A549 (cell line): Measurements from ENCODE around the gene TSPAN14. TPM values are rescaled to one million over a fixed set of nuclear protein-coding genes. Genes with fewer than 3 reads are reported as not detected.

Experiments used
- ATAC-seq, 2 experiments: fragments of 200-7000 bp in 1 of 2; fragments of >200 bp in 1 of 2; cut with Nextera tagmentation in 1 of 2; cut with Tn5 transposase in 1 of 2; 3 replicates each; pipeline versions ENCODE4 v1.8.0 to v1.9.1; 2018 to 2020; ENCODE audit warnings: mild to moderate bottlenecking in 1 of 2, moderate library complexity in 1 of 2
- CTCF ChIA-PET: fragments of 300-600 bp; sonication (Branson Sonifier 250); formaldehyde crosslinking; extraction: SDS; loops from one replicate; lab custom pipeline; 2021; ENCODE audit warnings: antibody characterized with exemption, inconsistent platforms; lab: Yijun Ruan, JAX
- POLR2A ChIA-PET: fragments of 350-600 bp; formaldehyde crosslinking; extraction: SDS; loops from one replicate; lab custom pipeline; 2021; ENCODE audit warnings: antibody characterized with exemption, inconsistent platforms; lab: Yijun Ruan, JAX
- DNase-seq, 2 experiments: peaks; one replicate each; pipeline versions ENCODE4 v3.0.0 to v3.0.0-alpha.2; 2011 to 2016; ENCODE audit warnings: low read depth in 1 of 2, low spot score in 1 of 2
- FAIRE-seq: peaks from 2 replicates; lab custom pipeline; 2011; peaks lifted over from hg19 to GRCh38; lab: Jason Lieb, UNC
- H3K27ac ChIP-seq, 2 experiments: fragments of >200 bp; sonication (Bioruptor Twin); formaldehyde crosslinking; 3 replicates each; pipeline ENCODE4 v1.5.1; 2016 to 2017
- H3K4me1 ChIP-seq: fragments of >200 bp; sonication (Bioruptor Twin); formaldehyde crosslinking; 3 replicates; pipeline ENCODE4 v1.6.1; 2016
- H3K4me2 ChIP-seq: fragments of >200 bp; sonication (Bioruptor Twin); formaldehyde crosslinking; 3 replicates; pipeline ENCODE4 v1.6.1; 2016
- H3K4me3 ChIP-seq: fragments of >200 bp; sonication (Bioruptor Twin); formaldehyde crosslinking; 3 replicates; pipeline ENCODE4 v1.5.1; 2016
- H3K9me3 ChIP-seq: fragments of >200 bp; sonication (Bioruptor Twin); formaldehyde crosslinking; 3 replicates; pipeline ENCODE4 v1.6.1; 2016
- ATOH8 ChIP-seq: fragments of 250-450 bp; sonication (Bioruptor Pico); IDR thresholded peaks from 2 replicates; pipeline ENCODE4 v1.5.0; 2020; ENCODE audit warnings: low read depth, mild to moderate bottlenecking, moderate library complexity
- BCL3 ChIP-seq: fragments of >200 bp; sonication (Bioruptor Twin); formaldehyde crosslinking; IDR thresholded peaks from 3 replicates; pipeline ENCODE4 v1.6.1; 2016
- BHLHE40 ChIP-seq: IDR thresholded peaks from 2 replicates; pipeline ENCODE4 v1.6.1; 2012; ENCODE audit warnings: low read depth, low read length, inconsistent platforms
- CBX8 ChIP-seq: fragments of 200-600 bp; sonication (generic); IDR thresholded peaks from 2 replicates; pipeline ENCODE4 v1.6.1; 2016
- CHD4 ChIP-seq: fragments of 200-600 bp; sonication (generic); IDR thresholded peaks from 2 replicates; pipeline ENCODE4 v1.6.1; 2016; ENCODE audit warnings: antibody characterized with exemption, mild to moderate bottlenecking, borderline replicate concordance
- EP300 ChIP-seq, 2 experiments: fragments of >200 bp; sonication (Bioruptor Twin); formaldehyde crosslinking; IDR thresholded peaks; 2 replicates in 1 of 2; 3 replicates in 1 of 2; pipeline ENCODE4 v1.6.1; 2016 to 2017
- ESRRA ChIP-seq: fragments of 150-350 bp; IDR thresholded peaks from 2 replicates; pipeline ENCODE4 v1.6.1; 2014; ENCODE audit warnings: mild to moderate bottlenecking, low read length, borderline replicate concordance
- FOSL2 ChIP-seq, 2 experiments: fragments of 450-650 bp in 1 of 2; fragments of >200 bp in 1 of 2; sonication (Bioruptor Twin) in 1 of 2; formaldehyde crosslinking; IDR thresholded peaks; 2 replicates each; pipeline versions ENCODE4 v1.5.0 to v1.6.1; 2016 to 2020; ENCODE audit warnings: mild to moderate bottlenecking in 1 of 2, moderate library complexity in 1 of 2
- FOXS1 ChIP-seq: fragments of 250-450 bp; sonication (Bioruptor Pico); IDR thresholded peaks from 2 replicates; pipeline ENCODE4 v1.5.0; 2020; ENCODE audit warnings: mild to moderate bottlenecking, moderate library complexity
- HDAC2 ChIP-seq: fragments of 200-600 bp; sonication (generic); IDR thresholded peaks from 2 replicates; pipeline ENCODE4 v1.6.1; 2016
- HEYL ChIP-seq: fragments of 250-450 bp; sonication (Bioruptor Pico); IDR thresholded peaks from 2 replicates; pipeline ENCODE4 v1.8.0; 2021; ENCODE audit warnings: mild to moderate bottlenecking, moderate library complexity
- HOXB5 ChIP-seq: fragments of 250-450 bp; sonication (Bioruptor Pico); IDR thresholded peaks from 2 replicates; pipeline ENCODE4 v1.5.0; 2020; ENCODE audit warnings: mild to moderate bottlenecking, moderate library complexity
- KDM5A ChIP-seq: fragments of 200-600 bp; sonication (generic); IDR thresholded peaks from 2 replicates; pipeline ENCODE4 v1.6.1; 2016; ENCODE audit warnings: antibody characterized with exemption, mild to moderate bottlenecking
- MAX ChIP-seq: IDR thresholded peaks from 2 replicates; pipeline ENCODE4 v1.6.1; 2012
- MAZ ChIP-seq: fragments of 150-350 bp; IDR thresholded peaks from 2 replicates; pipeline ENCODE4 v1.6.1; 2014; ENCODE audit warnings: antibody characterized with exemption, low read depth, low read length, borderline replicate concordance
- MYC ChIP-seq: IDR thresholded peaks from 2 replicates; pipeline ENCODE4 v1.6.1; 2012; ENCODE audit warnings: mild to moderate bottlenecking, inconsistent platforms, low read length, improper control_type of control experiment, borderline replicate concordance
- NFE2L2 ChIP-seq: fragments of 150-350 bp; conservative IDR thresholded peaks from 2 replicates; pipeline ENCODE4 v1.6.1; 2014; ENCODE audit warnings: low read length
- POLR2A ChIP-seq: IDR thresholded peaks from 2 replicates; pipeline ENCODE4 v1.6.1; 2012; ENCODE audit warnings: mild to moderate bottlenecking, low read length
- POLR2AphosphoS2 ChIP-seq: conservative IDR thresholded peaks from 2 replicates; pipeline ENCODE4 v1.6.1; 2012; ENCODE audit warnings: low read length, improper control_type of control experiment, inconsistent platforms
- RARB ChIP-seq: fragments of 250-450 bp; sonication (Bioruptor Pico); IDR thresholded peaks from 2 replicates; pipeline ENCODE4 v1.8.0; 2021; ENCODE audit warnings: mild to moderate bottlenecking, moderate library complexity
- RCOR1 ChIP-seq: fragments of 150-350 bp; IDR thresholded peaks from 2 replicates; pipeline ENCODE4 v1.6.1; 2014; ENCODE audit warnings: antibody characterized with exemption, low read length, low read depth
- SMC3 ChIP-seq: fragments of >200 bp; sonication (Bioruptor Twin); formaldehyde crosslinking; IDR thresholded peaks from 3 replicates; pipeline ENCODE4 v1.6.1; 2018; ENCODE audit warnings: inconsistent platforms
- SREBF2 ChIP-seq: fragments of 450-650 bp; IDR thresholded peaks from 2 replicates; pipeline ENCODE4 v1.6.1; 2014; ENCODE audit warnings: mild to moderate bottlenecking, moderate library complexity
- TFCP2L1 ChIP-seq: fragments of 250-450 bp; sonication (Bioruptor Pico); IDR thresholded peaks from 2 replicates; pipeline ENCODE4 v1.5.0; 2021; ENCODE audit warnings: mild to moderate bottlenecking
- TP53 ChIP-seq: fragments of 250-450 bp; sonication (Bioruptor Pico); IDR thresholded peaks from 2 replicates; pipeline ENCODE4 v1.5.0; 2021; ENCODE audit warnings: mild to moderate bottlenecking, moderate library complexity
- USF2 ChIP-seq: fragments of 450-650 bp; IDR thresholded peaks from 2 replicates; pipeline ENCODE4 v1.6.1; 2014; ENCODE audit warnings: antibody characterized with exemption
- ZNF302 ChIP-seq: fragments of 250-450 bp; sonication (Bioruptor Pico); IDR thresholded peaks from 2 replicates; pipeline ENCODE4 v1.9.0; 2021; ENCODE audit warnings: inconsistent platforms, mild to moderate bottlenecking, moderate library complexity
- ZSCAN20 ChIP-seq: fragments of 250-450 bp; sonication (Bioruptor Pico); IDR thresholded peaks from 2 replicates; pipeline ENCODE4 v1.8.0; 2022; ENCODE audit warnings: mild to moderate bottlenecking, moderate library complexity
- WGBS: methylation state at CpG from one replicate; pipeline ENCODE4 v1.1.6; 2017; ENCODE audit errors: missing lambda C conversion rate; 5-methylcytosine and 5-hydroxymethylcytosine counted together
- polyA plus RNA-seq, 4 experiments: library from polyadenylated mRNA; depleted of rRNA in 3 of 4; stranded (reverse); fragments of >200 nt; fragmentation: RNase III in 1 of 4; extraction: RNeasy Plus Mini Kit Qiagen cat#74134 plus additional on column Dnase treatment in 1 of 4; gene quantifications; 2 replicates in 3 of 4; 3 replicates in 1 of 4; pipeline ENCODE4 v1.2.3, GENCODE V29; 2011 to 2017

The TSPAN14 gene
- polyA plus RNA-seq, 2 of the 4 experiments (the other 2 are of a cell fraction), result 87.0 to 124 TPM

GRCh38 chr10:80530251-80530650 is 76.1 kb downstream of the TSPAN14 start (continued):
- TF ChIP-seq HOXB5 (no peak), HDAC2 (no peak), RARB (no peak), ATOH8 (CRISPR knock-in tag) (no peak), SMC3 (peak; percentile 87), USF2 (no peak), CHD4 (no peak), CBX8 (no peak), KDM5A (no peak), ZSCAN20 (CRISPR knock-in tag) (no peak), EP300 (IDR thresholded peaks at IDR 0.05) (peak in 1 of 2 experiments; percentile 66; a peak in 1 of 5 replicates), POLR2AphosphoS2 (no peak), TP53 (CRISPR knock-in tag) (no peak), ESRRA (no peak)

GRCh38 chr10:80530816-80531215 is 76.7 kb downstream of the TSPAN14 start:
- ChIA-PET CTCF (interaction anchor here (1.0 to 9.3 kb wide), 6 partner anchors 22 to 148 kb away, joined by 3 to 81 read pairs (median 5); no protein-coding TSS in a partner anchor), POLR2A (no interaction called here)
- no peak for FAIRE-seq
- no peak for ATAC-seq
- no peak overlapping the region for H3K4me3 ChIP-seq
- peak overlapping the region; percentile 50 for H3K4me2 ChIP-seq
- DNase-seq, result no peak
- peak overlapping the region; percentile 72 to 76 for H3K27ac ChIP-seq
- TF ChIP-seq ZNF302 (CRISPR knock-in tag), result no peak
- no peak for TF ChIP-seq HDAC2
- no peak for TF ChIP-seq ZSCAN20 (CRISPR knock-in tag)
- TF ChIP-seq MYC, result no peak
- TF ChIP-seq SREBF2, result no peak
- no peak for TF ChIP-seq BHLHE40
- TF ChIP-seq CBX8, result no peak
- TF ChIP-seq FOXS1 (CRISPR knock-in tag), result no peak
- TF ChIP-seq FOSL2 (IDR thresholded peaks at IDR 0.05), result no peak
- TF ChIP-seq FOSL2 (CRISPR knock-in tag; IDR thresholded peaks at IDR 0.05), result no peak
- no peak for TF ChIP-seq RARB
- no peak for TF ChIP-seq HEYL (CRISPR knock-in tag)
- TF ChIP-seq MAZ, result no peak
- no peak for TF ChIP-seq RCOR1
- TF ChIP-seq KDM5A, result no peak
- TF ChIP-seq MAX, result no peak
- no peak for TF ChIP-seq POLR2A
- TF ChIP-seq TFCP2L1 (CRISPR knock-in tag), result no peak
- no peak for TF ChIP-seq USF2
- no peak for TF ChIP-seq NFE2L2
- TF ChIP-seq BCL3, result no peak
- no peaks in the 10 kb centered on the region for H3K9me3 ChIP-seq
- 36% methylated on average over 2 of the region's 2 CpGs for WGBS
- H3K4me1 ChIP-seq, result peaks cover 62% of the 10 kb centered on the region
